ENCODE measurements around the gene PACS2. TPM values are rescaled to one million over a fixed set of nuclear protein-coding genes. Genes with fewer than 3 reads are reported as not detected.

PACS2 gene
- total RNA-seq, 1 donor from 2014 or later, result 22.5 TPM

- Histone ChIP-seq H3K27ac (no peak overlapping the region), H3K4me2 (no peak overlapping the region), H3K9me3 (ENCODE audit: low read depth) (no peaks in the 10 kb centered on the region), H3F3A (ENCODE audit: low read depth) (no peaks in the 10 kb centered on the region), H3K4me1 (no peaks in the 10 kb centered on the region), H3K27me3 (no peaks in the 10 kb centered on the region), H4K20me1 (ENCODE audit: low read depth) (peaks cover 66% of the 10 kb centered on the region), H3K79me2 (ENCODE audit: low read depth) (peaks cover 29% of the 10 kb centered on the region), H3K9ac (no peak overlapping the region), H3K36me3 (no peaks in the 10 kb centered on the region), H2AFZ (replicated peaks) (no peak overlapping the region), H3K4me3 (no peak overlapping the region)
- TF ChIP-seq CTCF (IDR thresholded peaks at IDR 0.05) (no peak), EZH2 (IDR thresholded peaks at IDR 0.05) (no peak), EZH2phosphoT487 (IDR thresholded peaks at IDR 0.05) (no peak)
- no peaks in the 10 kb centered on the region for H3K27me3 Mint-ChIP-seq (ENCODE audit: insufficient read depth, low read depth)
- H3K9me3 Mint-ChIP-seq, result no peaks in the 10 kb centered on the region
- no peak overlapping the region for H3K27ac Mint-ChIP-seq
- H3K36me3 Mint-ChIP-seq, result peaks cover 6% of the 10 kb centered on the region
- H3K4me3 Mint-ChIP-seq, result no peak overlapping the region
- no peaks in the 10 kb centered on the region for H3K4me1 Mint-ChIP-seq
- DNase-seq (ENCODE audit: low spot score), result no peak
Observed at GRCh38 chr14:105442834-105443233, 128.3 kb downstream of the PACS2 start.

- TF ChIP-seq EZH2phosphoT487 (IDR thresholded peaks at IDR 0.05), result no peak
- no peak for TF ChIP-seq EZH2 (IDR thresholded peaks at IDR 0.05)
- TF ChIP-seq CTCF (IDR thresholded peaks at IDR 0.05), result no peak
Observed at GRCh38 chr14:105444859-105445258, 130.3 kb downstream of the PACS2 start.

GRCh38 chr14:105445290-105445689 is 130.7 kb downstream of the PACS2 start:
- no peak overlapping the region for H3K4me3 Mint-ChIP-seq
- H3K79me2 ChIP-seq (ENCODE audit: low read depth), result peaks cover 16% of the 10 kb centered on the region
- DNase-seq (ENCODE audit: low spot score), result no peak
- no peak overlapping the region for H2AFZ ChIP-seq (replicated peaks)
- H3K27ac ChIP-seq, result no peak overlapping the region
- TF ChIP-seq EZH2 (IDR thresholded peaks at IDR 0.05) (no peak), EZH2phosphoT487 (IDR thresholded peaks at IDR 0.05) (no peak), CTCF (IDR thresholded peaks at IDR 0.05) (no peak)
- H3K9me3 Mint-ChIP-seq, result no peaks in the 10 kb centered on the region
- H3F3A ChIP-seq (ENCODE audit: low read depth), result no peaks in the 10 kb centered on the region
- peaks cover 62% of the 10 kb centered on the region for H4K20me1 ChIP-seq (ENCODE audit: low read depth)
- H3K27ac Mint-ChIP-seq, result peak overlapping the region; percentile 37
- H3K4me1 ChIP-seq, result no peaks in the 10 kb centered on the region
- H3K9me3 ChIP-seq (ENCODE audit: low read depth), result no peaks in the 10 kb centered on the region
- no peaks in the 10 kb centered on the region for H3K27me3 Mint-ChIP-seq (ENCODE audit: insufficient read depth, low read depth)
- H3K27me3 ChIP-seq, result no peaks in the 10 kb centered on the region
- H3K4me2 ChIP-seq, result no peak overlapping the region
- no peaks in the 10 kb centered on the region for H3K4me1 Mint-ChIP-seq
- H3K36me3 Mint-ChIP-seq, result peaks cover 6% of the 10 kb centered on the region
- no peak overlapping the region for H3K4me3 ChIP-seq
- no peak overlapping the region for H3K9ac ChIP-seq
- no peaks in the 10 kb centered on the region for H3K36me3 ChIP-seq

More at GRCh38 chr14:105444859-105445258, 130.3 kb downstream of the PACS2 start:
- H3K4me3 ChIP-seq, result no peak overlapping the region
- peaks cover 66% of the 10 kb centered on the region for H4K20me1 ChIP-seq (ENCODE audit: low read depth)
- Mint-ChIP-seq H3K4me3 (no peak overlapping the region), H3K27me3 (ENCODE audit: insufficient read depth, low read depth) (no peaks in the 10 kb centered on the region), H3K27ac (no peak overlapping the region), H3K36me3 (peaks cover 6% of the 10 kb centered on the region), H3K4me1 (no peaks in the 10 kb centered on the region), H3K9me3 (no peaks in the 10 kb centered on the region)
- no peak overlapping the region for H3K27ac ChIP-seq
- H3K9me3 ChIP-seq (ENCODE audit: low read depth), result no peaks in the 10 kb centered on the region
- DNase-seq (ENCODE audit: low spot score), result no peak
- H3K4me1 ChIP-seq, result no peaks in the 10 kb centered on the region
- H3K36me3 ChIP-seq, result no peaks in the 10 kb centered on the region
- no peak overlapping the region for H3K4me2 ChIP-seq
- H3K9ac ChIP-seq, result no peak overlapping the region
- no peaks in the 10 kb centered on the region for H3F3A ChIP-seq (ENCODE audit: low read depth)
- peaks cover 18% of the 10 kb centered on the region for H3K79me2 ChIP-seq (ENCODE audit: low read depth)
- no peaks in the 10 kb centered on the region for H3K27me3 ChIP-seq
- no peak overlapping the region for H2AFZ ChIP-seq (replicated peaks)
